ENCODE measurements around the gene KCNQ2.

KCNQ2 gene

GRCh38 chr20:63415647-63416391 is 56.6 kb downstream of the KCNQ2 start:
- no peak overlapping the region for H2BK15ac ChIP-seq (replicated peaks; ENCODE audit: low read depth)
- no peaks in the 10 kb centered on the region for H3K79me1 ChIP-seq (ENCODE audit: low read length)
- no peak overlapping the region for H2BK5ac ChIP-seq (ENCODE audit: low read length)
- H3K9ac ChIP-seq (ENCODE audit: low read length): no peak overlapping the region
- H3K23ac ChIP-seq (ENCODE audit: low read length): no peak overlapping the region
- H3K27ac ChIP-seq (ENCODE audit: low read depth, low read length): no peak overlapping the region
- H4K8ac ChIP-seq (ENCODE audit: low read depth, low read length): no peak overlapping the region
- no peak overlapping the region for H3K56ac ChIP-seq (ENCODE audit: low read length)
- no peak overlapping the region for H4K5ac ChIP-seq (ENCODE audit: low read length)
- no peak overlapping the region for H3K18ac ChIP-seq (ENCODE audit: low read length)
- no peak overlapping the region for H2BK120ac ChIP-seq (ENCODE audit: low read depth, low read length)
- H3K36me3 ChIP-seq (ENCODE audit: control insufficient read depth, insufficient read depth, low read length): no peaks in the 10 kb centered on the region
- H3K79me2 ChIP-seq (ENCODE audit: control insufficient read depth, insufficient read depth, low read length): no peaks in the 10 kb centered on the region
- H3K27me3 ChIP-seq (ENCODE audit: insufficient read depth, low read length, poor library complexity): no peaks in the 10 kb centered on the region
- no peak overlapping the region for H2AK5ac ChIP-seq (ENCODE audit: low read length)
- WGBS (ENCODE audit: extremely low coverage, insufficient coverage, low lambda C conversion rate): no CpG with 5 or more reads among the region's 32 CpGs
- no peak overlapping the region for H3K4me3 ChIP-seq (ENCODE audit: low read length)
- H3K4ac ChIP-seq (ENCODE audit: low read depth, low read length): no peak overlapping the region
- H3K4me2 ChIP-seq (ENCODE audit: low read length): no peak overlapping the region
- no peaks in the 10 kb centered on the region for H3K4me1 ChIP-seq (ENCODE audit: control insufficient read depth, low read depth, low read length)
- no peak for DNase-seq

DNA sequence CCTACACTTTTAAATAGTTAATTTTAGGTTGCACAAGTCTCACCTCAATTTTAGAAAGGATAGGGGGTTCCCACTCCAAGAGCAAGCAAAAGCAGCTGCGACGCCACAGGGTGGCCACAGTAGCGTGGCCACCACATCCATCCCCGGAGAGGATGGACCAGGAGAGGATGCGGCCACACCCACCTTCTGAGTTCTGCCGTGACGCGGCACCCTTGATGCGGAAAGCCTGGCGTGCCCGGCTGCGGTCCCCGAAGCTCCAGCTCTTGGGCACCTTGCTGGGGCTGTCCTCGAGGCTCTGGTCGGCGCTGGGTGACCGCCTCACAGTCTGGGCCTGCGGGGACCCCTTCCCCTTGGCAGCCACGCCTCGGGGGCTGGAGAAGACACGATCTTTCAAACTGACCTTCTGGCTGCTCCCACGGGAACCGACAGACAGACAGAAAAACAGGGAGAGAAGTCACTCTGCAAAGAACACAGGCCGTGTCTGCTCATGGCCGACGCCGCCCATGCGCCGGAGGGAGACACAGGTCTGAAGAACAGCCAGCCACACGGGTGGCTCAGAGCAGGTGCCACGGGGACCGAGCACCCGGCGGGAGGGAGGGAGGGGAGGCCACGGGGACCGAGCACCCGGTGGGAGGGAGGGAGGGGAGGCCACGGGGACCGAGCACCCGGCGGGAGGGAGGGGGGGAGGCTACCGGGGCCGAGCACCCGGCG is 57.6 kb downstream of the KCNQ2 start:
- DNase-seq: no peak
- Histone ChIP-seq H3K36me3 (ENCODE audit: control insufficient read depth, insufficient read depth, low read length) (no peaks in the 10 kb centered on the region), H3K9ac (ENCODE audit: low read length) (no peak overlapping the region), H2BK15ac (replicated peaks; ENCODE audit: low read depth) (no peak overlapping the region), H3K4me2 (ENCODE audit: low read length) (no peak overlapping the region), H2AK5ac (ENCODE audit: low read length) (no peak overlapping the region), H3K27ac (ENCODE audit: low read depth, low read length) (no peak overlapping the region), H4K5ac (ENCODE audit: low read length) (no peak overlapping the region), H2BK120ac (ENCODE audit: low read depth, low read length) (no peak overlapping the region), H3K18ac (ENCODE audit: low read length) (no peak overlapping the region), H3K27me3 (ENCODE audit: insufficient read depth, low read length, poor library complexity) (no peaks in the 10 kb centered on the region), H3K56ac (ENCODE audit: low read length) (no peak overlapping the region), H3K4me1 (ENCODE audit: control insufficient read depth, low read depth, low read length) (no peaks in the 10 kb centered on the region), H2BK5ac (ENCODE audit: low read length) (no peak overlapping the region), H3K79me1 (ENCODE audit: low read length) (no peaks in the 10 kb centered on the region), H3K4me3 (ENCODE audit: low read length) (no peak overlapping the region), H4K8ac (ENCODE audit: low read depth, low read length) (no peak overlapping the region), H3K4ac (ENCODE audit: low read depth, low read length) (no peak overlapping the region), H3K23ac (ENCODE audit: low read length) (no peak overlapping the region), H3K79me2 (ENCODE audit: control insufficient read depth, insufficient read depth, low read length) (no peaks in the 10 kb centered on the region)
- WGBS (ENCODE audit: extremely low coverage, insufficient coverage, low lambda C conversion rate): no CpG with 5 or more reads among the region's 45 CpGs

DNA sequence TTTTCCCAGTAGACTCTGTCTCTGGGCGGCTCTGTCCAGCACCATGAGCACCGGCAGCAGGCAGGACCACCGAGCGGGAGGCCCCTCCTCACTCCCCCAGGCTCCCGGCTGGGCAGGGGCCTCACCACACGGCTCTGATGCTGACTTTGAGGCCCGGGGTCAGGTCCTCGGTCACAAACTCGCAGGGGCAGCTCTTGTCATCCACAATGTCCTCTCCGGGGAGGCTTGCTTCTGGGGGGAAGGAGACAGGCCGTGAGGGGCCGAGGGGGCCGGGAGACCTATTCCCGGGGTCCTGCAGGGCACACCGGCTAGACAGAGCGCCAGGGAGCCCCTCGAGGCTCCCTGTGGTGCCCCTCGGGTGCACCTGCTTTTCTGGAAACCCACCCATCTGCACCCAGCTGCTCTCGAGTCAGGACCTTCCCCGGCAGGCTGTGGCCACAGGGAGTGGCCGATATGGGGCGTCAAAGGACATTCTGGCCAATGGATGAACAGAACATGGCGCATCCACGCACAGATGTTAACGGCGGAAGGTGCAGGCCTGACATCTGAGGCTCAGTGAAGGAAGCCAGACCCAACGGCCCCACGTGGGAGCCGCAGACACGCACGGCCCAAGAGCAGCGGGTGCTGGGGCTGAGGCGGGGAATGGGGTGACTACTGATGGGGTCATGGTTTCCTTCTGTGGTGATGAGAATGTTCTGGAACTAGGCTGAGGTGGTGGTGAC is 58.3 kb downstream of the KCNQ2 start:
- Histone ChIP-seq H2AK5ac (ENCODE audit: low read length) (no peak overlapping the region), H3K27ac (ENCODE audit: low read depth, low read length) (no peak overlapping the region), H4K5ac (ENCODE audit: low read length) (no peak overlapping the region), H3K79me2 (ENCODE audit: control insufficient read depth, insufficient read depth, low read length) (no peaks in the 10 kb centered on the region), H3K23ac (ENCODE audit: low read length) (no peak overlapping the region), H2BK5ac (ENCODE audit: low read length) (no peak overlapping the region), H3K4me2 (ENCODE audit: low read length) (no peak overlapping the region), H4K8ac (ENCODE audit: low read depth, low read length) (no peak overlapping the region), H2BK120ac (ENCODE audit: low read depth, low read length) (no peak overlapping the region), H3K9ac (ENCODE audit: low read length) (no peak overlapping the region), H3K79me1 (ENCODE audit: low read length) (no peaks in the 10 kb centered on the region), H3K36me3 (ENCODE audit: control insufficient read depth, insufficient read depth, low read length) (no peaks in the 10 kb centered on the region), H3K56ac (ENCODE audit: low read length) (no peak overlapping the region), H3K4ac (ENCODE audit: low read depth, low read length) (no peak overlapping the region), H3K4me3 (ENCODE audit: low read length) (no peak overlapping the region), H2BK15ac (replicated peaks; ENCODE audit: low read depth) (no peak overlapping the region), H3K18ac (ENCODE audit: low read length) (no peak overlapping the region), H3K4me1 (ENCODE audit: control insufficient read depth, low read depth, low read length) (peaks cover 2% of the 10 kb centered on the region), H3K27me3 (ENCODE audit: insufficient read depth, low read length, poor library complexity) (no peaks in the 10 kb centered on the region)
- DNase-seq: no peak
- WGBS (ENCODE audit: extremely low coverage, insufficient coverage, low lambda C conversion rate): no CpG with 5 or more reads among the region's 33 CpGs

DNA sequence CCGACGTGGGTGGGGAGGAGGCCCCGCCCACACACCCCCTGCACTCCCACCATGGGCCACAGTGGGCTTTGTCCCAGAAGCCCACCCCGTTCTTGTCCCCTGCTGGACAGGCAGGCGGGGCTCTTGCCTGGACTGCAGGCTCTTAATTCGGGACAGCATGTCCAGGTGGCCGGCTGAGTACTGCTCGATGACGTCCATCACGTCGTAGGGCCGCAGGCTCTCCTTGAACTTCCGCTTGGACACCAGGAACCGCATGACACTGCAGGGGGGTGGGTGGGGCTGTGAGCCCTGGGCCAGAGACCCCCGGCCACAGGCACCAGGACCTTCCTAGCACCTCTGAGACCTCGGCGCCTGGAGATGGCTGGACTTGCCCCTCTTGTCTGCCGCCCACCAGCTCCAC is 59.1 kb downstream of the KCNQ2 start:
- no peak overlapping the region for H3K4me2 ChIP-seq (ENCODE audit: low read length)
- no peak overlapping the region for H2AK5ac ChIP-seq (ENCODE audit: low read length)
- no peak for DNase-seq
- H3K56ac ChIP-seq (ENCODE audit: low read length): no peak overlapping the region
- no peaks in the 10 kb centered on the region for H3K79me2 ChIP-seq (ENCODE audit: control insufficient read depth, insufficient read depth, low read length)
- no peak overlapping the region for H4K5ac ChIP-seq (ENCODE audit: low read length)
- H3K4me3 ChIP-seq (ENCODE audit: low read length): no peak overlapping the region
- WGBS (ENCODE audit: extremely low coverage, insufficient coverage, low lambda C conversion rate): no CpG with 5 or more reads among the region's 18 CpGs
- no peaks in the 10 kb centered on the region for H3K36me3 ChIP-seq (ENCODE audit: control insufficient read depth, insufficient read depth, low read length)
- no peak overlapping the region for H3K23ac ChIP-seq (ENCODE audit: low read length)
- H3K27me3 ChIP-seq (ENCODE audit: insufficient read depth, low read length, poor library complexity): no peaks in the 10 kb centered on the region
- H2BK120ac ChIP-seq (ENCODE audit: low read depth, low read length): no peak overlapping the region
- H3K27ac ChIP-seq (ENCODE audit: low read depth, low read length): no peak overlapping the region
- no peak overlapping the region for H3K18ac ChIP-seq (ENCODE audit: low read length)
- H3K4me1 ChIP-seq (ENCODE audit: control insufficient read depth, low read depth, low read length): peaks cover 2% of the 10 kb centered on the region
- no peak overlapping the region for H3K9ac ChIP-seq (ENCODE audit: low read length)
- H4K8ac ChIP-seq (ENCODE audit: low read depth, low read length): no peak overlapping the region
- H2BK15ac ChIP-seq (replicated peaks; ENCODE audit: low read depth): no peak overlapping the region
- no peaks in the 10 kb centered on the region for H3K79me1 ChIP-seq (ENCODE audit: low read length)
- no peak overlapping the region for H2BK5ac ChIP-seq (ENCODE audit: low read length)
- no peak overlapping the region for H3K4ac ChIP-seq (ENCODE audit: low read depth, low read length)

- Histone ChIP-seq H3K4ac (ENCODE audit: low read depth, low read length) (no peak overlapping the region), H3K79me1 (ENCODE audit: low read length) (no peaks in the 10 kb centered on the region), H3K9ac (ENCODE audit: low read length) (no peak overlapping the region), H2AK5ac (ENCODE audit: low read length) (no peak overlapping the region), H2BK5ac (ENCODE audit: low read length) (no peak overlapping the region), H3K23ac (ENCODE audit: low read length) (no peak overlapping the region), H2BK15ac (replicated peaks; ENCODE audit: low read depth) (no peak overlapping the region), H4K5ac (ENCODE audit: low read length) (no peak overlapping the region), H2BK120ac (ENCODE audit: low read depth, low read length) (no peak overlapping the region), H3K4me3 (ENCODE audit: low read length) (no peak overlapping the region), H3K27me3 (ENCODE audit: insufficient read depth, low read length, poor library complexity) (no peaks in the 10 kb centered on the region), H3K36me3 (ENCODE audit: control insufficient read depth, insufficient read depth, low read length) (no peaks in the 10 kb centered on the region), H3K27ac (ENCODE audit: low read depth, low read length) (no peak overlapping the region), H3K4me1 (ENCODE audit: control insufficient read depth, low read depth, low read length) (peaks cover 2% of the 10 kb centered on the region), H3K18ac (ENCODE audit: low read length) (no peak overlapping the region), H3K79me2 (ENCODE audit: control insufficient read depth, insufficient read depth, low read length) (no peaks in the 10 kb centered on the region), H3K56ac (ENCODE audit: low read length) (no peak overlapping the region), H3K4me2 (ENCODE audit: low read length) (no peak overlapping the region), H4K8ac (ENCODE audit: low read depth, low read length) (no peak overlapping the region)
- DNase-seq: no peak
- WGBS (ENCODE audit: extremely low coverage, insufficient coverage, low lambda C conversion rate): no CpG with 5 or more reads among the region's 8 CpGs
Observed at GRCh38 chr20:63412889-63413288, 59.6 kb downstream of the KCNQ2 start.

Data from mesendoderm (in vitro differentiated cells).